ENCODE results near the gene CHID1. TPM values are rescaled to one million over a fixed set of nuclear protein-coding genes. Genes with fewer than 3 reads are reported as not detected.

Gene CHID1
- total and polyA plus RNA-seq, 2 of the 4 experiments (the other 2 are of a cell fraction), result 34.2 to 121 TPM

DNA sequence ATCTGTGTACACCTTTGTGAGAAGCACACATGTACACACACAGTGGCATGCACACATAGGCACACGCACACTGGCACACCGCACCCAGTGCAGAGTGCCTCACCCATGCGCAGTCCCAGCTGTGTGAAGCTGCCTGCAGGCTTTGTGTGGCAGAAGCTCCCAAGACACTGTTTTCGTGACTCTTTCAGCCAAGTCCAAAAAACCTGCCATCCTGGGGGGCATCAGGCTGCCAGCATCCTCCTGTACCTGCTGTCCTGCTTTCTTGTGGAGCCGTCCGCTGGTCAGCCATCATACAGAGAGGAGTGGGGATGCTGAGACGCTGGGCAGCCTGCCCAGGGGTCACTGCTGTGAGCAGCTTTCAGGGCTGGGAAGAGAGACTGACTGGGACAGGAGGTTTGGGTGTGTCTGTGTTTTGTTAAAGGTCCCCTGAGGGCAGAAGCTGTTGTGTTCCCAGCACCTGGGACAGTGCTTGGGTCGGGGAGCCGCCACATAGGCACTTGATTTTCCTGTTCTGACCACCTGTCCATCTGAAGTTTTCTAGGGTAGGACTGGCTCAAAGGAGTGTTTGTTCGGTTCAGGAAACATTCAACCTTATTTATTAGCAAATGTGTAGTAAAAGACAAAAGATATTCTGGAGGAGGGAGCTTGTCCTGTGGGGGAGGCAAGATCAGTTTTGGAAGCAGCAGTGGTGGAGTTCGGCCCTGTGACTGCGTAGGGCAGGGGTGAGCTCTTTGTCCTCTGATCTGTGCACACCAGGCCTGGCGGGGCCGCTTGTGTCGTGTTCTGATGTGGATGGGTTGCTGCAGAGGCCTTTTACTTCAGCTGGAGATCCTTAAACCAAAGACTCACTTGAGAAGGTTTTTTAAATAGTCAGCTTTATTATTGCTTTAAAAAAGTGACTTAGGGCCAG lies 44.8 kb upstream of the CHID1 start:
- ATAC-seq (ENCODE audit: low read depth), result no peak
- peaks cover 23 to 75% of the 10 kb centered on the region in 2 experiments for H3K79me1 ChIP-seq (ENCODE audit: low read depth in 1 of 2, low read length in 2 of 2)
- peaks cover 15% of the 10 kb centered on the region for H3K4me1 ChIP-seq (ENCODE audit: control insufficient read depth, insufficient read depth, low read length)
- no peaks in the 10 kb centered on the region for H3K27me3 ChIP-seq (ENCODE audit: control insufficient read depth, insufficient read depth, low read length)
- H2BK20ac ChIP-seq (ENCODE audit: low read depth, low read length), result no peak overlapping the region
- peaks cover 72% of the 10 kb centered on the region for H4K20me1 ChIP-seq (ENCODE audit: insufficient read depth, low read length)
- H4K5ac ChIP-seq (ENCODE audit: low read depth, low read length), result no peak overlapping the region
- BruUV-seq (replicated peaks), result no TSS peak
- H3K4me2 ChIP-seq (ENCODE audit: low read depth, low read length), result no peak overlapping the region
- H2AK5ac ChIP-seq (ENCODE audit: low read depth, low read length), result no peak overlapping the region
- no peak overlapping the region for H3K9ac ChIP-seq (ENCODE audit: low read depth, low read length)
- H3K4me3 ChIP-seq (ENCODE audit: insufficient read depth, low read depth, low read length), result no peak overlapping the region
- H2BK120ac ChIP-seq (ENCODE audit: low read depth, low read length), result no peak overlapping the region
- TF ChIP-seq FOS (IDR thresholded peaks at IDR 0.05; ENCODE audit: low read depth, low read length) (no peak), MAZ (IDR thresholded peaks at IDR 0.05; ENCODE audit: borderline replicate concordance, low read depth, low read length) (no peak), MAFK (IDR thresholded peaks at IDR 0.05; ENCODE audit: low read depth, low read length) (no peak)
- no peak overlapping the region for H3K23ac ChIP-seq (ENCODE audit: low read depth, low read length)
- no peak overlapping the region for H2BK5ac ChIP-seq (ENCODE audit: low read depth, low read length, poor library complexity, severe bottlenecking)
- POLR2A ChIA-PET (ENCODE audit: unreplicated experiment), result no interaction called here
- H4K91ac ChIP-seq (ENCODE audit: insufficient read depth, low read depth, low read length), result no peak overlapping the region
- intact Hi-C loops (cut with micrococcal nuclease) (no loop called here), in situ Hi-C loops (cut with MboI; ENCODE audit: low sequenced_read_pairs) (no loop called here), dilution Hi-C loops (cut with HindIII; ENCODE audit: low sequenced_read_pairs, unreplicated experiment) (no loop called here)
- 93% methylated on average over 9 of the region's 15 CpGs; no CpG with 5 or more reads in 1 of the 2 experiments for WGBS, 2 experiments (ENCODE audit: extremely low coverage in 2 of 2, insufficient read length in 1 of 2)
- no peak overlapping the region for H3K27ac ChIP-seq (ENCODE audit: insufficient read depth, low read length)
- H2AFZ ChIP-seq (replicated peaks; ENCODE audit: low read length, poor library complexity), result no peak overlapping the region
- no peak overlapping the region for H3K18ac ChIP-seq (ENCODE audit: low read depth, low read length)
- H3K36me3 ChIP-seq (ENCODE audit: control insufficient read depth, insufficient read depth, low read length), result peaks cover 19% of the 10 kb centered on the region; the same call in 1 of the 2 replicates
- H3K56ac ChIP-seq (ENCODE audit: extremely low read depth, insufficient read depth, low read length), result no peak overlapping the region
- H4K8ac ChIP-seq (ENCODE audit: low read depth in 2 of 2, low read length in 2 of 2), result no peak overlapping the region
- H2AK9ac ChIP-seq (replicated peaks; ENCODE audit: low read depth, low read length, poor library complexity), result no peak overlapping the region
- no peak overlapping the region for H3K14ac ChIP-seq (replicated peaks; ENCODE audit: low read depth, low read length)
- CTCF ChIA-PET, result interaction anchor here (0.8 kb wide), 1 partner anchor 10 kb away, joined by 3 read pairs; no protein-coding TSS in a partner anchor
- no peak overlapping the region for H3K4ac ChIP-seq (ENCODE audit: low read depth, low read length)
- peaks cover 20% of the 10 kb centered on the region; the same call in 1 of the 2 replicates for H3K9me1 ChIP-seq (ENCODE audit: insufficient read depth, low read length)
- no peak for DNase-seq
- no peak overlapping the region for H2BK15ac ChIP-seq (ENCODE audit: low read depth, low read length)
- H3K9me3 ChIP-seq (ENCODE audit: control insufficient read depth, insufficient read depth, low read length), result no peaks in the 10 kb centered on the region
